Measurements from ENCODE around the gene KIF21A. TPM values are rescaled to one million over a fixed set of nuclear protein-coding genes. Genes with fewer than 3 reads are reported as not detected.

KIF21A gene
- total RNA-seq, 4 donors from 2014 or later = 32.2 to 52.6 (median 44.0) TPM

DNA sequence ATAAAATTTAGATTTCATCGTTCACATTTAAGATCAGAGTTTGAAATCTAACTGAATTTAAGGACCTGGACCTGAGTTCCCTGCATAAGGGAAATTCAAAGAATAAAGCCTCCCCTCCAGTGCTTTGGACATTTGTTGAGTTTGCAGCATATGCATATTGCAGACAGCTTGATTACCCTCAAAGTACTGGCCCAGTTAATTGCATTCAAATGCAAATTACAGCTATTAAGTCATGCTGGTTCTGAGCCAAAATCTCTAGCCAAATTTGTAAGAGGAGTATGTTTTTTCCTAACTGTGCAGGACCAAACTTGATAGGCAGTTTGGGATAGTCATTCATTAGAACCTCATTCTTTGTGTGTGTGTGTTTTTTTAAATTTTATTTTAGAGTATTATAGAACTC lies 9.1 kb upstream of the KIF21A start:
- no peak overlapping the region for H3K4me3 ChIP-seq (ENCODE audit: low read depth, poor library complexity, severe bottlenecking)
- intact Hi-C loops (cut with DNase I; ENCODE audit: low total_unique reads) = no loop called here
- WGBS, 2 donors = 12 to 16% methylated on average over 1 of the region's 1 CpG
- no peak for TF ChIP-seq POLR2A (IDR thresholded peaks at IDR 0.05)
- TF ChIP-seq, protein P1, sequence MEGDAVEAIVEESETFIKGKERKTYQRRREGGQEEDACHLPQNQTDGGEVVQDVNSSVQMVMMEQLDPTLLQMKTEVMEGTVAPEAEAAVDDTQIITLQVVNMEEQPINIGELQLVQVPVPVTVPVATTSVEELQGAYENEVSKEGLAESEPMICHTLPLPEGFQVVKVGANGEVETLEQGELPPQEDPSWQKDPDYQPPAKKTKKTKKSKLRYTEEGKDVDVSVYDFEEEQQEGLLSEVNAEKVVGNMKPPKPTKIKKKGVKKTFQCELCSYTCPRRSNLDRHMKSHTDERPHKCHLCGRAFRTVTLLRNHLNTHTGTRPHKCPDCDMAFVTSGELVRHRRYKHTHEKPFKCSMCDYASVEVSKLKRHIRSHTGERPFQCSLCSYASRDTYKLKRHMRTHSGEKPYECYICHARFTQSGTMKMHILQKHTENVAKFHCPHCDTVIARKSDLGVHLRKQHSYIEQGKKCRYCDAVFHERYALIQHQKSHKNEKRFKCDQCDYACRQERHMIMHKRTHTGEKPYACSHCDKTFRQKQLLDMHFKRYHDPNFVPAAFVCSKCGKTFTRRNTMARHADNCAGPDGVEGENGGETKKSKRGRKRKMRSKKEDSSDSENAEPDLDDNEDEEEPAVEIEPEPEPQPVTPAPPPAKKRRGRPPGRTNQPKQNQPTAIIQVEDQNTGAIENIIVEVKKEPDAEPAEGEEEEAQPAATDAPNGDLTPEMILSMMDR (IDR thresholded peaks at IDR 0.05) = no peak
- no peak for DNase-seq (ENCODE audit: low spot score in 2 of 2)

DNA sequence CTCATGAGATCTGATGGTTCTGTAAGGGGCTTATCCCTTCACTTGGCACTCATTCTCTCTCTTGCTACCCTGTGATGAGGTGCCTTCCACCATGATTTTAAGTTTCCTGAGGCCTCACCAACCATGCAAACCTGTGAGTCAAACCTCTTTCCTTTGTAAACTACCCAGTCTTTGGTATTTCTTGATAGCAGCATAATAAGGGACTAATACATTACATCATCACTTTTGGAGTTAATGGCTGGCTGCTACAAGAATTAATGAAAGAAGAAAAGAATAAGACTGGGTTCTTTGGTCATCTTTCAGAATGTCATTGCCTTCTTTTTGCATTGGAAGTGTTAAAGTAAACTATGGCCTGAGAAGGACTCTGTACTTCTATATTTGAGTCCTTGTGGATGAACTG lies 5.1 kb upstream of the KIF21A start:
- H3K4me3 ChIP-seq (ENCODE audit: low read depth, poor library complexity, severe bottlenecking) = no peak overlapping the region
- intact Hi-C loops (cut with DNase I; ENCODE audit: low total_unique reads) = no loop called here
- DNase-seq (ENCODE audit: low spot score in 2 of 2) = no peak
- TF ChIP-seq, protein P1 (IDR thresholded peaks at IDR 0.05) = no peak
- TF ChIP-seq POLR2A (IDR thresholded peaks at IDR 0.05) = no peak

DNA sequence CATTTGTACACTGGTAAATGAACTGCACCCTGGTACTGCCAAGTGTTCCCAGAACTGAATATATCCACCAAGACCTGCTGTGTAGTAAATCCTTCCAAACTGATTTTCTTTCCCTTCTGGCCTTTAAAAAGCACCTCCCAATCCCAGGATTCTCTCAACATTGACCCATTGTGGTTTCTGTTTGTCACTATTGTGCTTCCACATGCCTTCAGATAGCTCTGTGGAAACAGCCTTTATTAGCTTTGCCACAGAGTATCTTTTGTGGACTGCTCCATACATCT lies 949 bp upstream of the KIF21A start:
- no peak for DNase-seq (ENCODE audit: low spot score in 2 of 2)
- no peak overlapping the region for H3K4me3 ChIP-seq (ENCODE audit: low read depth, poor library complexity, severe bottlenecking)
- intact Hi-C loops (cut with DNase I; ENCODE audit: low total_unique reads) = no loop called here
- TF ChIP-seq POLR2A (IDR thresholded peaks at IDR 0.05) = no peak
- TF ChIP-seq, protein P1 (IDR thresholded peaks at IDR 0.05) = no peak

DNA sequence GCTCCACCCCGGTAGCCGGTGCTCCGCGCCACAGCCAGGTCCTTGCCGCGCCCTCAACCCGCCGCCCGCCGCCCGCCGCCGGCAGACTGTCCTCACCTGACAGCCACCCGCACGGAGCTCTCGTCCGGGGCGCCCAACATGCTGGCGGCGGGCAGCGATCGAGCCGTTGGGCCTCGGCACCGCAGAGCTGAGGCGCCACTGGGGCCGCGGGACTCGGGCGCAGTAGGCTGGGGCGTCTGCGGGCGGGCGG lies 164 bp downstream of the KIF21A start:
- intact Hi-C loops (cut with DNase I; ENCODE audit: low total_unique reads) = no loop called here
- WGBS, 2 donors = 1% methylated on average over 14 to 25 of the region's 34 CpGs
- H3K4me3 ChIP-seq (ENCODE audit: low read depth, poor library complexity, severe bottlenecking) = peak overlapping the region; percentile 92
- peak in 1 of 2 donors; percentile 18 for DNase-seq (ENCODE audit: low spot score in 2 of 2)
- no peak for TF ChIP-seq POLR2A (IDR thresholded peaks at IDR 0.05)
- TF ChIP-seq, protein P1 (IDR thresholded peaks at IDR 0.05) = no peak

DNA sequence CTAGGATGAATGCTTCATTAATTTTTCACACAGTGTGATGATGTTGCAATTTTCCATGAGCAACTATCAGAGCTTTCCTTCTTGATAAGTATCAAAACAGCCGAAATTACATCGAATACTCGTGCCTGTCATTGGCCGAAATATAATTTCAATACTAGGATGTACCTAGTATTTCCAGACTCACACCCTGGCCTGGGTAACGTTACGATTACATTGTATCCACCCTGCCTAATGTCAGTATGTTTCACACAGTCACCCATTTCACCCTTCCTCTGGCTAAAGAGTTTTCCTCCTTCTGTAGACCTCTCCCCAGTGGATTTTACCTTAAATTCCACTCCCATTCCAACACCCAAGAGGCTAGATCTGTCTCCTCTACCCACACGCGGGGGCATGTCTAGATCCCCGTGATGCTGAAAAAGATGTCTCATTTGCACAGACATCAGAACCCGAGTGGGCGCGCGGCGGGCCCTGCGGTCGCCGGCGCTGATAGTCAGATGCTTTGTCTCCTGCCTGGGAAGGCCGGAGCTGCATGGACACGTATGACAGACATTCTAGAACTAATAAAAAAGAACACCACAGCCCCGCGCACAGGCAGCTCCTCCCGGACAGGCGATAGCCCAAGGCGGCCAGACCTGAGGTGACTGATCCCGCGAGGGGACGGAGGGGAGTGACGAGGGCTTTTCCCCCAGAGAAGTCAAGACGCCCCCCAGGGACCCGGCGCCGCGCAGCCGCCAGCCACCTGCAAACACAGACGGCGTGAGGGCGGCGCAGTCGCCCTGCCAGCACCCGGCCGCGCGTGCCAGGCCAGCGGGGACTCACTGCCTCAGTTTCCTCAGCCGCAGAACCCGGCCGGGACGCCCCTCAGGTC lies 723 bp downstream of the KIF21A start:
- 5 to 7% methylated on average over 24 to 30 of the region's 49 CpGs for WGBS, 2 donors
- H3K4me3 ChIP-seq (ENCODE audit: low read depth, poor library complexity, severe bottlenecking) = peak overlapping the region; percentile 92
- peak; percentile 25 to 89 for DNase-seq (ENCODE audit: low spot score in 2 of 2)
- no peak for TF ChIP-seq POLR2A (IDR thresholded peaks at IDR 0.05)
- TF ChIP-seq, protein P1 (IDR thresholded peaks at IDR 0.05) = no peak
- intact Hi-C loops (cut with DNase I; ENCODE audit: low total_unique reads) = no loop called here

Measured in lower leg skin (tissue), 4 donors.